Mesenteric fat pad (tissue), 1 donor: ENCODE results near the gene PRKCZ. TPM values are rescaled to one million over a fixed set of nuclear protein-coding genes. Genes with fewer than 3 reads are reported as not detected.

Source experiments
- DNase-seq: peaks from one replicate; pipeline ENCODE4 v3.0.0-alpha.2; 2020; ENCODE audit warnings: low spot score
- total RNA-seq: library from RNA; stranded (reverse); fragmentation: NEBNext Ultra II Directional; extraction: Animal tissue kit (Norgen Biotek cat#: 25700); gene quantifications from one replicate; pipeline ENCODE4 v1.2.1, GENCODE V29; 2021
- donor health status: DM: yes; HTN: yes; CAD: no.

PRKCZ gene
- total RNA-seq, 1 donor from 2014 or later: 1.4 TPM

- DNase-seq: no peak
Observed at GRCh38 chr1:2045468-2046173, 4.6 kb upstream of the PRKCZ start.

GRCh38 chr1:2046174-2046917, 3.9 kb upstream of the PRKCZ start:
- no peak for DNase-seq

- no peak for DNase-seq
Observed at GRCh38 chr1:2046953-2047748, 3.1 kb upstream of the PRKCZ start.

GRCh38 chr1:2047749-2048729, 2.2 kb upstream of the PRKCZ start:
- DNase-seq: no peak

- no peak for DNase-seq
Observed at GRCh38 chr1:2049225-2049717, 940 bp upstream of the PRKCZ start.

GRCh38 chr1:2050461-2050792, 216 bp downstream of the PRKCZ start:
- DNase-seq: no peak

GRCh38 chr1:2050793-2051682, 827 bp downstream of the PRKCZ start:
- DNase-seq: no peak

GRCh38 chr1:2052054-2052679, 2.0 kb downstream of the PRKCZ start:
- no peak for DNase-seq

GRCh38 chr1:2052756-2053155, 2.5 kb downstream of the PRKCZ start:
- DNase-seq: no peak

- no peak for DNase-seq
Observed at GRCh38 chr1:2053217-2053616, 3.0 kb downstream of the PRKCZ start.

- DNase-seq: no peak
Observed at GRCh38 chr1:2053784-2054376, 3.7 kb downstream of the PRKCZ start.

- DNase-seq: no peak
Observed at GRCh38 chr1:2054560-2054959, 4.3 kb downstream of the PRKCZ start.

GRCh38 chr1:2055911-2056575, 5.8 kb downstream of the PRKCZ start:
- DNase-seq: no peak

- DNase-seq: no peak
Observed at GRCh38 chr1:2056955-2057590, 6.9 kb downstream of the PRKCZ start.

GRCh38 chr1:2059290-2059953, 9.2 kb downstream of the PRKCZ start:
- DNase-seq: no peak

GRCh38 chr1:2060072-2060471, 9.9 kb downstream of the PRKCZ start:
- DNase-seq: no peak

GRCh38 chr1:2060535-2060934, 10.3 kb downstream of the PRKCZ start:
- DNase-seq: no peak
